ENCODE data around the gene SMC6. TPM values are rescaled to one million over a fixed set of nuclear protein-coding genes. Genes with fewer than 3 reads are reported as not detected.

Gene SMC6
- total RNA-seq, 6 experiments from 2014 or later, result 8.1 to 14.4 (median 10.2) TPM

- H3K9me3 ChIP-seq, result no peaks in the 10 kb centered on the region
- ATAC-seq, result no peak
- H3K4me3 ChIP-seq, result no peak overlapping the region
- TF ChIP-seq POLR2A (IDR thresholded peaks at IDR 0.05) (no peak), CTCF (IDR thresholded peaks at IDR 0.05) (no peak)
- H3K36me3 ChIP-seq, result no peaks in the 10 kb centered on the region
- DNase-seq, result no peak
- WGBS (ENCODE audit: insufficient coverage, low coverage, low lambda C conversion rate, missing lambda C conversion rate), result 100% methylated on average over 3 of the region's 4 CpGs
- no peaks in the 10 kb centered on the region for H3K4me1 ChIP-seq
- intact Hi-C loops (cut with DNase I), result no loop called here
- H3K27ac ChIP-seq, result no peak overlapping the region
- no peaks in the 10 kb centered on the region for H3K27me3 ChIP-seq
These were observed 139.3 kb downstream of the SMC6 start for GRCh38 chr2:17614174-17614930.

Other genes with a start within 250 kb of the SMC6 start
- under 1 TPM in 3 of 6 experiments, not detected in 3; 0.12 to 0.31 (median 0.22) TPM for gene RAD51AP2, start 235.4 kb downstream of the SMC6 start, total RNA-seq
- 10 to 100 TPM in 1 of 6 experiments, 1 to 10 TPM in 5; 2.1 to 12.1 (median 4.3) TPM for gene VSNL1, start 213.1 kb downstream of the SMC6 start, total RNA-seq
- 10 to 100 TPM in 1 of 6 experiments, 1 to 10 TPM in 5; 6.0 to 15.6 (median 6.5) TPM for gene GEN1, start 328 bp upstream of the SMC6 start, total RNA-seq
- not detected for gene MSGN1, start 62.6 kb upstream of the SMC6 start, total RNA-seq
- gene KCNS3, start 124.9 kb upstream of the SMC6 start, total RNA-seq, result 1 to 10 TPM; 1.3 to 6.8 (median 2.9) TPM